EH (cell line): ENCODE results near the gene SEZ6L.

Source experiments
- DNase-seq: peaks from one replicate; pipeline ENCODE4 v3.0.0-alpha.2; 2015; ENCODE audit warnings: low read depth

SEZ6L gene

GRCh38 chr22:26298605-26299310 lies 129.5 kb downstream of the SEZ6L start:
- no peak for DNase-seq

- no peak for DNase-seq
These were observed 133.5 kb downstream of the SEZ6L start for GRCh38 chr22:26302726-26303125.

GRCh38 chr22:26303475-26303874 lies 134.2 kb downstream of the SEZ6L start:
- DNase-seq, result no peak

- DNase-seq, result no peak
These were observed 135.5 kb downstream of the SEZ6L start for GRCh38 chr22:26304730-26305129.

GRCh38 chr22:26308467-26308866 lies 139.2 kb downstream of the SEZ6L start:
- no peak for DNase-seq

- no peak for DNase-seq
These were observed 141.4 kb downstream of the SEZ6L start for GRCh38 chr22:26310616-26311015.

- no peak for DNase-seq
These were observed 144.0 kb downstream of the SEZ6L start for GRCh38 chr22:26313291-26313690.

GRCh38 chr22:26314171-26314570 lies 144.9 kb downstream of the SEZ6L start:
- DNase-seq, result no peak

GRCh38 chr22:26314656-26315055 lies 145.4 kb downstream of the SEZ6L start:
- DNase-seq, result no peak

GRCh38 chr22:26316732-26317285 lies 147.5 kb downstream of the SEZ6L start:
- no peak for DNase-seq

- DNase-seq, result peak; percentile 87
These were observed 149.7 kb downstream of the SEZ6L start for GRCh38 chr22:26318975-26319374.

GRCh38 chr22:26320447-26320846 lies 151.2 kb downstream of the SEZ6L start:
- DNase-seq, result peak; percentile 6

- peak; percentile 97 for DNase-seq
These were observed 152.2 kb downstream of the SEZ6L start for GRCh38 chr22:26321469-26321913.

GRCh38 chr22:26322179-26322905 lies 153.1 kb downstream of the SEZ6L start:
- peak; percentile 100 for DNase-seq

- no peak for DNase-seq
These were observed 153.8 kb downstream of the SEZ6L start for GRCh38 chr22:26323013-26323412.

- no peak for DNase-seq
These were observed 154.9 kb downstream of the SEZ6L start for GRCh38 chr22:26324150-26324549.

GRCh38 chr22:26325641-26326040 lies 156.4 kb downstream of the SEZ6L start:
- DNase-seq, result peak; percentile 41

- DNase-seq, result no peak
These were observed 157.5 kb downstream of the SEZ6L start for GRCh38 chr22:26326803-26327202.

- no peak for DNase-seq
These were observed 158.0 kb downstream of the SEZ6L start for GRCh38 chr22:26327306-26327705.

GRCh38 chr22:26328221-26328620 lies 159.0 kb downstream of the SEZ6L start:
- DNase-seq, result no peak

- peak; percentile 60 for DNase-seq
These were observed 161.8 kb downstream of the SEZ6L start for GRCh38 chr22:26330971-26331625.

- DNase-seq, result no peak
These were observed 164.0 kb downstream of the SEZ6L start for GRCh38 chr22:26333088-26333800.
